PFSK-1 (cell line): ENCODE results near the gene HEYL.

Source experiments
- FOXP2 ChIP-seq: optimal IDR thresholded peaks from 2 replicates; pipeline ENCODE3; 2011; ENCODE audit warnings: borderline replicate concordance, control low read depth, inconsistent platforms; ENCODE audit not compliant: insufficient read depth; ENCODE audit errors: extremely low read length, extremely low read depth
- POLR2AphosphoS5 ChIP-seq: IDR thresholded peaks from 2 replicates; pipeline ENCODE4 v1.6.1; 2012; ENCODE audit warnings: low read depth, mild to moderate bottlenecking, control low read depth, low read length, moderate library complexity
- REST ChIP-seq, 2 experiments: IDR thresholded peaks; 2 replicates each; pipeline versions ENCODE4 v1.6.1 to v1.8.0; 2011 to 2012; ENCODE audit warnings: low read depth in 2 of 2, low read length in 2 of 2, control low read depth in 1 of 2, inconsistent platforms in 1 of 2, mild to moderate bottlenecking in 1 of 2, moderate library complexity in 1 of 2; ENCODE audit not compliant: insufficient read depth in 1 of 2
- SIN3A ChIP-seq: IDR thresholded peaks from 2 replicates; pipeline ENCODE4 v1.6.1; 2012; ENCODE audit warnings: mild to moderate bottlenecking, low read length, moderate library complexity, borderline replicate concordance; ENCODE audit not compliant: insufficient read depth
- TAF1 ChIP-seq: IDR thresholded peaks from 2 replicates; pipeline ENCODE4 v1.6.1; 2012; ENCODE audit warnings: low read length, control low read depth, borderline replicate concordance; ENCODE audit not compliant: insufficient read depth

Gene HEYL

GRCh38 chr1:39614488-39614887 lies 25.0 kb downstream of the HEYL start:
- TF ChIP-seq REST (IDR thresholded peaks at IDR 0.05; ENCODE audit: insufficient read depth in 1 of 2, low read depth in 2 of 2, low read length in 2 of 2) (no peak), FOXP2 (no peak), TAF1 (no peak), SIN3A (no peak)

GRCh38 chr1:39613250-39613649 lies 26.2 kb downstream of the HEYL start:
- TF ChIP-seq FOXP2 (no peak), REST (IDR thresholded peaks at IDR 0.05; ENCODE audit: insufficient read depth in 1 of 2, low read depth in 2 of 2, low read length in 2 of 2) (no peak), TAF1 (no peak), SIN3A (no peak), POLR2AphosphoS5 (no peak)

- TF ChIP-seq SIN3A (no peak), TAF1 (no peak), REST (IDR thresholded peaks at IDR 0.05; ENCODE audit: insufficient read depth in 1 of 2, low read depth in 2 of 2, low read length in 2 of 2) (no peak), POLR2AphosphoS5 (no peak), FOXP2 (no peak)
Measured at GRCh38 chr1:39609618-39610331, 29.7 kb downstream of the HEYL start.

DNA sequence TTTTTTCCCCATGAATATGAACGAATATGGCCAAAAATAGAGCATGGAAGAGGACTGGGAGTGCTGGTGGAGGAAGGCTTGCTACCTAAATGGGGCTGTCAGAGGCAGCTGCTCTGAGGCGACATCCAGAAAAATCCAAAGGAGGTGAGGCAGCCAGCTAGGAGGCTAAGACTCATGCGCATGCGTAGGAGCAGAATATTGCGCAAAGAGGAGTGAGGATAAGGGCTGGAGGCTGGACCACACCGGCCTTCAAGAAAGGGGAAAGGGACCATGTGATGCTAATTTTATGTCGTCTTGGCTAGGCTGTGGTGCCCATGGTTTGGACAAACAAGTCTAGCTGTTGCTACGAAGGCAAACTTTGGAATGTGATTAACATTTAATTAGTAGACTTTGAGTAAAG lies 30.5 kb downstream of the HEYL start:
- TF ChIP-seq FOXP2 (no peak), SIN3A (no peak), POLR2AphosphoS5 (no peak), REST (IDR thresholded peaks at IDR 0.05; ENCODE audit: insufficient read depth in 1 of 2, low read depth in 2 of 2, low read length in 2 of 2) (no peak), TAF1 (no peak)
